Umbilical cord (tissue), 2 donors: ENCODE data around the gene TTLL11. TPM values are rescaled to one million over a fixed set of nuclear protein-coding genes. Genes with fewer than 3 reads are reported as not detected.

Experiments
- DNase-seq: peaks from one replicate; pipeline ENCODE4 v3.0.0-alpha.2; 2015; ENCODE audit warnings: low spot score
- total RNA-seq: library from RNA; depleted of rRNA; stranded (reverse); fragments of >200 nt; gene quantifications from one replicate; pipeline ENCODE4 v1.2.3, GENCODE V29; 2014; ENCODE audit warnings: low replicate concordance; ENCODE audit not compliant: insufficient read depth

Gene TTLL11
- total RNA-seq, 1 donor from 2014 or later = 8.9 TPM

GRCh38 chr9:121857928-121858327 is 235.2 kb downstream of the TTLL11 start:
- no peak for DNase-seq

GRCh38 chr9:121855476-121855875 is 237.6 kb downstream of the TTLL11 start:
- no peak for DNase-seq

GRCh38 chr9:121853617-121854395 is 239.3 kb downstream of the TTLL11 start:
- no peak for DNase-seq

GRCh38 chr9:121852651-121853616 is 240.2 kb downstream of the TTLL11 start:
- DNase-seq = no peak

GRCh38 chr9:121852241-121852640 is 240.9 kb downstream of the TTLL11 start:
- no peak for DNase-seq

- DNase-seq = no peak
These were observed 241.4 kb downstream of the TTLL11 start for GRCh38 chr9:121851641-121852091.

- DNase-seq = no peak
These were observed 242.7 kb downstream of the TTLL11 start for GRCh38 chr9:121850366-121850765.

- no peak for DNase-seq
These were observed 243.6 kb downstream of the TTLL11 start for GRCh38 chr9:121849554-121849953.

- DNase-seq = no peak
These were observed 248.5 kb downstream of the TTLL11 start for GRCh38 chr9:121844562-121844961.

- no peak for DNase-seq
These were observed 249.0 kb downstream of the TTLL11 start for GRCh38 chr9:121844098-121844497.

- DNase-seq = no peak
These were observed 250.5 kb downstream of the TTLL11 start for GRCh38 chr9:121842612-121842978.

GRCh38 chr9:121841771-121842611 is 251.1 kb downstream of the TTLL11 start:
- no peak for DNase-seq

GRCh38 chr9:121840838-121841760 is 252.0 kb downstream of the TTLL11 start:
- DNase-seq = no peak

GRCh38 chr9:121839726-121840500 is 253.2 kb downstream of the TTLL11 start:
- no peak for DNase-seq

GRCh38 chr9:121838746-121839669 is 254.1 kb downstream of the TTLL11 start:
- DNase-seq = no peak

- peak; percentile 67 for DNase-seq
These were observed 255.8 kb downstream of the TTLL11 start for GRCh38 chr9:121837113-121837961.

GRCh38 chr9:121836366-121836885 is 256.7 kb downstream of the TTLL11 start:
- no peak for DNase-seq
